ENCODE data around the gene POU1F1. TPM values are rescaled to one million over a fixed set of nuclear protein-coding genes. Genes with fewer than 3 reads are reported as not detected.

The POU1F1 gene
- not detected for polyA plus RNA-seq (2013, experiment 1 of 2)
- polyA plus RNA-seq (2013, experiment 2 of 2) = not detected

- WGBS, 2 donors (ENCODE audit: extremely low coverage in 2 of 2, insufficient read length in 2 of 2, insufficient replicate concordance in 1 of 2) = no CpG with 5 or more reads among the region's 6 CpGs
These were observed at the start of gene POU1F1 for GRCh38 chr3:87276484-87276883. Gene POU1F1 (minus strand): TSS chr3:87276584. CDS start chr3:87276462, 122 bp downstream.

GRCh38 chr3:87324609-87325008, 48.2 kb upstream of the POU1F1 start:
- H3K4me3 ChIP-seq (ENCODE audit: low read length in 2 of 2) = no peak overlapping the region
- H3K4ac ChIP-seq (ENCODE audit: low read length) = no peak overlapping the region
- H2AK5ac ChIP-seq (ENCODE audit: low read depth, low read length) = no peak overlapping the region
- H3K14ac ChIP-seq (ENCODE audit: low read length) = no peak overlapping the region
- H3K9ac ChIP-seq (ENCODE audit: low read depth, low read length, poor library complexity) = no peak overlapping the region
- no peak overlapping the region for H2BK120ac ChIP-seq (ENCODE audit: low read depth, low read length)
- no peak overlapping the region for H2BK15ac ChIP-seq (ENCODE audit: low read length)
- no peak overlapping the region for H4K91ac ChIP-seq (ENCODE audit: low read depth, low read length, poor library complexity)
- no peak overlapping the region for H3K27ac ChIP-seq (replicated peaks; ENCODE audit: low read length)
- H3K23ac ChIP-seq (ENCODE audit: low read depth, low read length, poor library complexity) = no peak overlapping the region
- H3K79me1 ChIP-seq (ENCODE audit: low read depth, low read length) = no peaks in the 10 kb centered on the region
- no peak overlapping the region for H2AFZ ChIP-seq (ENCODE audit: low read length)
- no peak overlapping the region for H3K4me2 ChIP-seq (ENCODE audit: insufficient read depth, low read length, poor library complexity, severe bottlenecking)
- no peaks in the 10 kb centered on the region for H3K9me3 ChIP-seq (replicated peaks in 1 of 2; ENCODE audit: control insufficient read depth in 2 of 2, insufficient read depth in 1 of 2, low read depth in 1 of 2, low read length in 2 of 2)
- H3K18ac ChIP-seq (ENCODE audit: low read length) = no peak overlapping the region
- DNase-seq (ENCODE audit: low spot score) = no peak
- no peaks in the 10 kb centered on the region for H3K36me3 ChIP-seq (replicated peaks in 1 of 2; ENCODE audit: control insufficient read depth in 2 of 2, insufficient read depth in 2 of 2, low read length in 2 of 2)
- no peak overlapping the region for H4K8ac ChIP-seq (ENCODE audit: low read depth, low read length)
- no CpG with 5 or more reads among the region's 1 CpG for WGBS, 2 donors (ENCODE audit: extremely low coverage in 2 of 2, insufficient read length in 2 of 2, insufficient replicate concordance in 1 of 2)
- H2BK12ac ChIP-seq (ENCODE audit: low read length) = no peak overlapping the region
- H2BK5ac ChIP-seq (ENCODE audit: low read length) = no peak overlapping the region
- H3K4me1 ChIP-seq (ENCODE audit: control insufficient read depth in 2 of 2, insufficient read depth in 1 of 2, low read depth in 1 of 2, low read length in 2 of 2) = no peaks in the 10 kb centered on the region
- H3K27me3 ChIP-seq (ENCODE audit: control insufficient read depth in 3 of 3, insufficient read depth in 3 of 3, low read depth in 1 of 3, low read length in 3 of 3) = no peaks in the 10 kb centered on the region

More at GRCh38 chr3:87276484-87276883, at the start of gene POU1F1:
- H3K4me3 ChIP-seq (ENCODE audit: low read length in 2 of 2) = no peak within 1 kb of the TSS
- H4K91ac ChIP-seq (ENCODE audit: low read depth, low read length, poor library complexity) = no peak within 1 kb of the TSS
- no peak within 1 kb of the TSS for H2BK15ac ChIP-seq (ENCODE audit: low read length)
- no peak within 1 kb of the TSS for H2BK12ac ChIP-seq (ENCODE audit: low read length)
- no peaks in the 10 kb centered on the region for H3K36me3 ChIP-seq (replicated peaks in 1 of 2; ENCODE audit: control insufficient read depth in 2 of 2, insufficient read depth in 2 of 2, low read length in 2 of 2)
- H3K14ac ChIP-seq (ENCODE audit: low read length) = no peak within 1 kb of the TSS
- H3K9me3 ChIP-seq (replicated peaks in 1 of 2; ENCODE audit: control insufficient read depth in 2 of 2, insufficient read depth in 1 of 2, low read depth in 1 of 2, low read length in 2 of 2) = no peaks in the 10 kb centered on the region
- no peak within 1 kb of the TSS for H3K18ac ChIP-seq (ENCODE audit: low read length)
- no peak within 1 kb of the TSS for H3K4ac ChIP-seq (ENCODE audit: low read length)
- no peak within 1 kb of the TSS for H4K8ac ChIP-seq (ENCODE audit: low read depth, low read length)
- no peaks in the 10 kb centered on the region for H3K4me1 ChIP-seq (ENCODE audit: control insufficient read depth in 2 of 2, insufficient read depth in 1 of 2, low read depth in 1 of 2, low read length in 2 of 2)
- no peak within 1 kb of the TSS for H3K23ac ChIP-seq (ENCODE audit: low read depth, low read length, poor library complexity)
- H2BK5ac ChIP-seq (ENCODE audit: low read length) = no peak within 1 kb of the TSS
- no peak within 1 kb of the TSS for H3K27ac ChIP-seq (replicated peaks; ENCODE audit: low read length)
- DNase-seq (ENCODE audit: low spot score) = no peak
- no peaks in the 10 kb centered on the region for H3K27me3 ChIP-seq (ENCODE audit: control insufficient read depth in 3 of 3, insufficient read depth in 3 of 3, low read depth in 1 of 3, low read length in 3 of 3)
- H3K9ac ChIP-seq (ENCODE audit: low read depth, low read length, poor library complexity) = no peak within 1 kb of the TSS
- H3K79me1 ChIP-seq (ENCODE audit: low read depth, low read length) = no peaks in the 10 kb centered on the region
- no peak within 1 kb of the TSS for H3K4me2 ChIP-seq (ENCODE audit: insufficient read depth, low read length, poor library complexity, severe bottlenecking)
- no peak within 1 kb of the TSS for H2BK120ac ChIP-seq (ENCODE audit: low read depth, low read length)
- H2AFZ ChIP-seq (ENCODE audit: low read length) = no peak within 1 kb of the TSS
- H2AK5ac ChIP-seq (ENCODE audit: low read depth, low read length) = no peak within 1 kb of the TSS

- DNase-seq (ENCODE audit: low spot score) = no peak
- peak overlapping the region; percentile 3 for H3K18ac ChIP-seq (ENCODE audit: low read length)
- no peak overlapping the region for H3K4ac ChIP-seq (ENCODE audit: low read length)
- no peaks in the 10 kb centered on the region for H3K79me1 ChIP-seq (ENCODE audit: low read depth, low read length)
- no peak overlapping the region for H2AK5ac ChIP-seq (ENCODE audit: low read depth, low read length)
- H2AFZ ChIP-seq (ENCODE audit: low read length) = no peak overlapping the region
- H2BK120ac ChIP-seq (ENCODE audit: low read depth, low read length) = no peak overlapping the region
- no peak overlapping the region for H2BK15ac ChIP-seq (ENCODE audit: low read length)
- H3K14ac ChIP-seq (ENCODE audit: low read length) = no peak overlapping the region
- H3K4me2 ChIP-seq (ENCODE audit: insufficient read depth, low read length, poor library complexity, severe bottlenecking) = no peak overlapping the region
- H4K91ac ChIP-seq (ENCODE audit: low read depth, low read length, poor library complexity) = no peak overlapping the region
- no CpG with 5 or more reads among the region's 7 CpGs for WGBS, 2 donors (ENCODE audit: extremely low coverage in 2 of 2, insufficient read length in 2 of 2, insufficient replicate concordance in 1 of 2)
- H3K27ac ChIP-seq (replicated peaks; ENCODE audit: low read length) = no peak overlapping the region
- no peaks in the 10 kb centered on the region for H3K27me3 ChIP-seq (ENCODE audit: control insufficient read depth in 3 of 3, insufficient read depth in 3 of 3, low read depth in 1 of 3, low read length in 3 of 3)
- no peak overlapping the region for H4K8ac ChIP-seq (ENCODE audit: low read depth, low read length)
- H3K4me3 ChIP-seq (ENCODE audit: low read length in 2 of 2) = no peak overlapping the region
- no peak overlapping the region for H3K9ac ChIP-seq (ENCODE audit: low read depth, low read length, poor library complexity)
- no peaks in the 10 kb centered on the region for H3K4me1 ChIP-seq (ENCODE audit: control insufficient read depth in 2 of 2, insufficient read depth in 1 of 2, low read depth in 1 of 2, low read length in 2 of 2)
- H2BK5ac ChIP-seq (ENCODE audit: low read length) = no peak overlapping the region
- no peaks in the 10 kb centered on the region for H3K36me3 ChIP-seq (replicated peaks in 1 of 2; ENCODE audit: control insufficient read depth in 2 of 2, insufficient read depth in 2 of 2, low read length in 2 of 2)
- H2BK12ac ChIP-seq (ENCODE audit: low read length) = no peak overlapping the region
- H3K9me3 ChIP-seq (replicated peaks in 1 of 2; ENCODE audit: control insufficient read depth in 2 of 2, insufficient read depth in 1 of 2, low read depth in 1 of 2, low read length in 2 of 2) = no peaks in the 10 kb centered on the region
- no peak overlapping the region for H3K23ac ChIP-seq (ENCODE audit: low read depth, low read length, poor library complexity)
These were observed 44.6 kb upstream of the POU1F1 start for GRCh38 chr3:87320756-87321626.

GRCh38 chr3:87318617-87319021, 42.2 kb upstream of the POU1F1 start:
- no peak overlapping the region for H2AFZ ChIP-seq (ENCODE audit: low read length)
- no peak overlapping the region for H3K14ac ChIP-seq (ENCODE audit: low read length)
- H3K36me3 ChIP-seq (replicated peaks in 1 of 2; ENCODE audit: control insufficient read depth in 2 of 2, insufficient read depth in 2 of 2, low read length in 2 of 2) = no peaks in the 10 kb centered on the region
- H3K9me3 ChIP-seq (replicated peaks in 1 of 2; ENCODE audit: control insufficient read depth in 2 of 2, insufficient read depth in 1 of 2, low read depth in 1 of 2, low read length in 2 of 2) = no peaks in the 10 kb centered on the region
- H3K27ac ChIP-seq (replicated peaks; ENCODE audit: low read length) = no peak overlapping the region
- H3K18ac ChIP-seq (ENCODE audit: low read length) = no peak overlapping the region
- H3K27me3 ChIP-seq (ENCODE audit: control insufficient read depth in 3 of 3, insufficient read depth in 3 of 3, low read depth in 1 of 3, low read length in 3 of 3) = no peaks in the 10 kb centered on the region
- H2BK15ac ChIP-seq (ENCODE audit: low read length) = no peak overlapping the region
- H4K91ac ChIP-seq (ENCODE audit: low read depth, low read length, poor library complexity) = no peak overlapping the region
- no peak overlapping the region for H3K4ac ChIP-seq (ENCODE audit: low read length)
- no CpG with 5 or more reads among the region's 2 CpGs for WGBS, 2 donors (ENCODE audit: extremely low coverage in 2 of 2, insufficient read length in 2 of 2, insufficient replicate concordance in 1 of 2)
- H2BK120ac ChIP-seq (ENCODE audit: low read depth, low read length) = no peak overlapping the region
- H3K23ac ChIP-seq (ENCODE audit: low read depth, low read length, poor library complexity) = no peak overlapping the region
- H4K8ac ChIP-seq (ENCODE audit: low read depth, low read length) = no peak overlapping the region
- no peak overlapping the region for H3K4me2 ChIP-seq (ENCODE audit: insufficient read depth, low read length, poor library complexity, severe bottlenecking)
- H2BK12ac ChIP-seq (ENCODE audit: low read length) = no peak overlapping the region
- no peak for DNase-seq (ENCODE audit: low spot score)
- H3K79me1 ChIP-seq (ENCODE audit: low read depth, low read length) = no peaks in the 10 kb centered on the region
- no peak overlapping the region for H3K4me3 ChIP-seq (ENCODE audit: low read length in 2 of 2)
- H2BK5ac ChIP-seq (ENCODE audit: low read length) = no peak overlapping the region
- no peak overlapping the region for H2AK5ac ChIP-seq (ENCODE audit: low read depth, low read length)
- H3K4me1 ChIP-seq (ENCODE audit: control insufficient read depth in 2 of 2, insufficient read depth in 1 of 2, low read depth in 1 of 2, low read length in 2 of 2) = no peaks in the 10 kb centered on the region
- H3K9ac ChIP-seq (ENCODE audit: low read depth, low read length, poor library complexity) = no peak overlapping the region
